RWPE2 (cell line): ENCODE data around the gene MTIF2.

ENCODE experiments used
- ATAC-seq: fragments of 200-7000 bp; cut with Tn5 transposase; 3 replicates; pipeline ENCODE4 v1.9.1; 2021; ENCODE audit warnings: low read depth
- DNase-seq: peaks from one replicate; pipeline ENCODE4 v3.0.0-alpha.2; 2020; ENCODE audit warnings: low spot score
- H3K27ac ChIP-seq: fragments of 450-650 bp; 2 replicates; pipeline ENCODE4 v1.5.1; 2017; ENCODE audit warnings: mild to moderate bottlenecking; ENCODE audit not compliant: poor library complexity, severe bottlenecking
- H3K27me3 ChIP-seq: fragments of 250-450 bp; sonication (Bioruptor Pico); 2 replicates; pipeline ENCODE4 v1.5.1; 2021; ENCODE audit warnings: mild to moderate bottlenecking, moderate library complexity; ENCODE audit not compliant: insufficient read depth, poor library complexity, severe bottlenecking
- H3K36me3 ChIP-seq: fragments of 250-450 bp; sonication (Bioruptor Pico); 2 replicates; pipeline ENCODE4 v1.5.1; 2020; ENCODE audit warnings: low read depth, mild to moderate bottlenecking, moderate library complexity
- H3K4me1 ChIP-seq: fragments of 250-450 bp; sonication (Bioruptor Pico); 2 replicates; pipeline ENCODE4 v1.5.1; 2021; ENCODE audit warnings: mild to moderate bottlenecking, moderate library complexity; ENCODE audit not compliant: insufficient read depth, poor library complexity, severe bottlenecking
- H3K4me3 ChIP-seq: fragments of 250-450 bp; sonication (Bioruptor Pico); 2 replicates; pipeline ENCODE4 v1.5.1; 2021; ENCODE audit warnings: mild to moderate bottlenecking, moderate library complexity; ENCODE audit not compliant: severe bottlenecking
- H3K9me3 ChIP-seq: fragments of 250-450 bp; sonication (Bioruptor Pico); 2 replicates; pipeline ENCODE4 v1.5.1; 2021; ENCODE audit warnings: mild to moderate bottlenecking, moderate library complexity; ENCODE audit not compliant: severe bottlenecking
- TF ChIP-seq, protein P1 (sequence below): fragments of 450-650 bp; IDR thresholded peaks from one replicate; pipeline ENCODE4 v1.5.1; 2017; ENCODE audit warnings: mild to moderate bottlenecking, moderate library complexity; ENCODE audit not compliant: poor library complexity, severe bottlenecking

The MTIF2 gene

DNA sequence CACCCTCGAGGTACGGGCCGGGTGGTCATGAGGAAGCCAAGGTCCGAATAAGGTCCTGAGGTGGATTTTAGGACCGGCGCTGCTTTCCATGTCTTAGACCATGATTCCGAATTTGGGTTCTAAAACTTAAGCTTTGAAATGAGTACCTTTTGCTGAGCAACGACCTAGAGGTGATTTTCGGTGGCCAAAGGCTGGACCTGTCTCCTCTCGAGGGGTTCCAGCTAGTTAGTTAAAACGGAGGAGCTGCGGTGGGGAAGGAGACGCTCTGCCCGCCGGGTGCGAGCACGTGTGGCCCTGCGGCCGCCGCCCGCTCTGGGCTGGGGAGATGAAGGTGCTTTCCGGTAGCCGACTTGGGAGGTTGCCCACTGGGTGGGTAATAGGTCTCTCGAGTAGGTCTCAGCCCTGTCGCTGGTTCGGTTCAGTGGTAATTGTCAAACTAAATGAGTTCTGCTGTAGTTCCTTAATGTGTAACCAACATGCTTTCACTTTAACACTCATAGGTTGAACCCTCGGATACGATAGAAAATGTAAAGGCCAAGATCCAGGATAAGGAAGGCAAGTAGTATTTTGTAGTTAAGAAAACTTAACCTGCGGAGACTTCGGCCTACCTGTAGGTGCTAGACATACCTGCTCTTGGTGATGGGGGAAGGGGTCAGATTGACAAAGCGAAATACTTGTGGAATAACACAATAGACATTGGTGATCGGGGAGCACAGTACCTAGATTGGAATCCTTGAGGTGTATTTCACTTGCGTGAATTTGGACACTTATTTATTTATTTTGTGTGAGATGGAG is 36.0 kb downstream of the MTIF2 start:
- DNase-seq: no peak
- peaks cover 12% of the 10 kb centered on the region for H3K4me1 ChIP-seq
- H3K27ac ChIP-seq: peak overlapping the region; percentile 85
- ATAC-seq: no peak
- peak overlapping the region; percentile 45 for H3K4me3 ChIP-seq
- no peaks in the 10 kb centered on the region for H3K9me3 ChIP-seq
- H3K36me3 ChIP-seq: peaks cover 51% of the 10 kb centered on the region
- no peaks in the 10 kb centered on the region for H3K27me3 ChIP-seq
- TF ChIP-seq, protein P1, sequence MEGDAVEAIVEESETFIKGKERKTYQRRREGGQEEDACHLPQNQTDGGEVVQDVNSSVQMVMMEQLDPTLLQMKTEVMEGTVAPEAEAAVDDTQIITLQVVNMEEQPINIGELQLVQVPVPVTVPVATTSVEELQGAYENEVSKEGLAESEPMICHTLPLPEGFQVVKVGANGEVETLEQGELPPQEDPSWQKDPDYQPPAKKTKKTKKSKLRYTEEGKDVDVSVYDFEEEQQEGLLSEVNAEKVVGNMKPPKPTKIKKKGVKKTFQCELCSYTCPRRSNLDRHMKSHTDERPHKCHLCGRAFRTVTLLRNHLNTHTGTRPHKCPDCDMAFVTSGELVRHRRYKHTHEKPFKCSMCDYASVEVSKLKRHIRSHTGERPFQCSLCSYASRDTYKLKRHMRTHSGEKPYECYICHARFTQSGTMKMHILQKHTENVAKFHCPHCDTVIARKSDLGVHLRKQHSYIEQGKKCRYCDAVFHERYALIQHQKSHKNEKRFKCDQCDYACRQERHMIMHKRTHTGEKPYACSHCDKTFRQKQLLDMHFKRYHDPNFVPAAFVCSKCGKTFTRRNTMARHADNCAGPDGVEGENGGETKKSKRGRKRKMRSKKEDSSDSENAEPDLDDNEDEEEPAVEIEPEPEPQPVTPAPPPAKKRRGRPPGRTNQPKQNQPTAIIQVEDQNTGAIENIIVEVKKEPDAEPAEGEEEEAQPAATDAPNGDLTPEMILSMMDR: no peak

DNA sequence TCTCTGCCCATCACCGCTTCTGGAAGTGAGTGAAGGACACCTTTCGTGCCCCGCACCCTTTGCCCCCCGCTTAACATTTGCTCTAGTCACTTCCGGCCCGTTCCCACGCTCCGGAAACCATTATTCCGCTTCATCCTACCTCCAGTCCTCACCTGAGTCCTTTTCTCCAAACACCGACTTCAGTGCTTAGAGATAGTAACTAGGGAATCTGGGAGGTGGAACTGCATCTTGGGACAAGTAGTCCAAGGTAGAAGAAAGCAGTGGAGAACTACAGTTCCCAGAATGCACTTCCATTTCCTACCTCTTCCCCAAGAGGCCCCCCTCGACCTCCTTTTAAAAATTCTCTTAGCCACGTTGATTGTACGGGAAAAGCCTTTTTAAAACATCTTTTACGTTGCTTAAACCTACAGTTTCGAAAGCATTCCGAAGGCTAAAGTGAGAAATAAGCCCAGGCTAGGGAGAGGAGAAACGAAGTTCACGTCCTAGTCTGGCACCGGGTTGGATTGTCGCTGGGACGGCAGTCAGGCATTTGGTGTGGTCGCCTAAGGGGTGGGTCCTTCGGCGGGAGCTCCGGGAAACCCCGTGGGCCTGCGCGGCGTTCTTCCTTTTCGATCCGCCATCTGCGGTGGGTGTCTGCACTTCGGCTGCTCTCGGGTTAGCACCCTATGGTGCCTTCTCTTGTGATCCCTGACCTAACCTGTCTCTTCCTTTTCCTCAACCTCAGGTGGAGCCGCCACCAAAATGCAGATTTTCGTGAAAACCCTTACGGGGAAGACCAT is 36.8 kb downstream of the MTIF2 start, which contains the start of the genes CLHC1 and RPS27A:
Gene CLHC1 (minus strand): TSS at position 210 of the 779 bp plus-strand sequence. CDS start 9,882 bp downstream, outside the sequence.
Gene RPS27A (plus strand): TSS at position 605 of the 779 bp plus-strand sequence. CDS start 137 bp downstream, at position 742.
- DNase-seq (peak; percentile 89), ATAC-seq (peak; percentile 94)
- peaks cover 12% of the 10 kb centered on the region for H3K4me1 ChIP-seq
- peak within 1 kb of the TSS; percentile 45 for H3K4me3 ChIP-seq
- TF ChIP-seq, protein P1: no peak
- no peaks in the 10 kb centered on the region for H3K27me3 ChIP-seq
- H3K27ac ChIP-seq: peak within 1 kb of the TSS; percentile 85
- H3K9me3 ChIP-seq: no peaks in the 10 kb centered on the region
- peaks cover 47% of the 10 kb centered on the region for H3K36me3 ChIP-seq

DNA sequence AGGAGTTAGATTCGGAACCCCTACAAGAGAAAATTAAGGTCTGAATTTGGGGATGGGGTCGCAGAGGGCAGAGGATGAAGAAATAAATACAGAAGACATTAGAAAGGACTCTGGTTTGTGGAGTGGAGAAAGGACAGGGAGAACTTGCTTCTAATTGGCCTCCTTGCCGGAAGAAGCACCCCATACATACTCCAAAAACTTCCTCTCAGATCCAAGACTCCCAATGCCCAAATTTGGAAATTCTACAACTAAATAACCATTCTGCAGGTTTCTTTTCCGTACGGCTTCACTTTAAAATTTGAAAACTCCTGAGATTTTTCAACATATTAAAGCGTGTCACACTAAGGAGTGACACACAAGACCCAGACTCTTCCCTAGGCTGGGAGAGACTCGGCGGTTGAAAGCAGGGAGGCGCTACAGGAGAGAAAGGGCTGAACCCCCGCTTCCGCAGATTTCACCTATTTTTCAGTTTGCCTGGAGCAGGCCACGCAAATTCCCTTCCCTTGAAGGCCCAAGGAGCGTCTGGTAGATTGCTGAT is 37.4 kb downstream of the MTIF2 start:
- H3K27ac ChIP-seq: peak overlapping the region; percentile 85
- TF ChIP-seq, protein P1: no peak
- no peak for DNase-seq
- peak; percentile 35 for ATAC-seq
- H3K9me3 ChIP-seq: no peaks in the 10 kb centered on the region
- no peaks in the 10 kb centered on the region for H3K27me3 ChIP-seq
- H3K36me3 ChIP-seq: peaks cover 40% of the 10 kb centered on the region
- H3K4me1 ChIP-seq: peaks cover 12% of the 10 kb centered on the region
- H3K4me3 ChIP-seq: peak overlapping the region; percentile 45

DNA sequence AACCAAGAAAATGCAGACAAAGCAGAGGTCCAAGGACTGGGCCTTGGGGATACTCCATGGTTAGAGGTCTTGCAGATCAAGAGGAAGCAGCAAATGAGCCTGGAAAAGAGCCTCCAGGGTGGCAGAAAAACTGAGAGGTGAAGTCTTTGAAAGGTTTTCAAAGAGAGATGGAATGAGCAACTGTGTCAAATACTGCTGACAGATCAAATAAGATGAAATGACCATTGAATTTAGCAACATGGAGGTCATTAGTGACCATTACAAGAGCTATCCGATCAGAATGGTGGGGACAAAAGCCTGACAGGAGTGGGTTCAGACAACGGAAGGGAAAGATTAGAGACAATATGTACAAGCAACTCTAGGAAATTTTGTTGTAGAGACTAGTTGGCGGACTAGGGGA is 38.5 kb downstream of the MTIF2 start:
- TF ChIP-seq, protein P1: no peak
- H3K4me1 ChIP-seq: peaks cover 12% of the 10 kb centered on the region
- DNase-seq (no peak), ATAC-seq (no peak)
- H3K4me3 ChIP-seq: no peak overlapping the region
- peaks cover 30% of the 10 kb centered on the region for H3K36me3 ChIP-seq
- no peaks in the 10 kb centered on the region for H3K9me3 ChIP-seq
- no peak overlapping the region for H3K27ac ChIP-seq
- no peaks in the 10 kb centered on the region for H3K27me3 ChIP-seq
